ENCODE results near the gene FOXP1. TPM values are rescaled to one million over a fixed set of nuclear protein-coding genes. Genes with fewer than 3 reads are reported as not detected.

Gene FOXP1
- total RNA-seq, result 128 TPM

DNA sequence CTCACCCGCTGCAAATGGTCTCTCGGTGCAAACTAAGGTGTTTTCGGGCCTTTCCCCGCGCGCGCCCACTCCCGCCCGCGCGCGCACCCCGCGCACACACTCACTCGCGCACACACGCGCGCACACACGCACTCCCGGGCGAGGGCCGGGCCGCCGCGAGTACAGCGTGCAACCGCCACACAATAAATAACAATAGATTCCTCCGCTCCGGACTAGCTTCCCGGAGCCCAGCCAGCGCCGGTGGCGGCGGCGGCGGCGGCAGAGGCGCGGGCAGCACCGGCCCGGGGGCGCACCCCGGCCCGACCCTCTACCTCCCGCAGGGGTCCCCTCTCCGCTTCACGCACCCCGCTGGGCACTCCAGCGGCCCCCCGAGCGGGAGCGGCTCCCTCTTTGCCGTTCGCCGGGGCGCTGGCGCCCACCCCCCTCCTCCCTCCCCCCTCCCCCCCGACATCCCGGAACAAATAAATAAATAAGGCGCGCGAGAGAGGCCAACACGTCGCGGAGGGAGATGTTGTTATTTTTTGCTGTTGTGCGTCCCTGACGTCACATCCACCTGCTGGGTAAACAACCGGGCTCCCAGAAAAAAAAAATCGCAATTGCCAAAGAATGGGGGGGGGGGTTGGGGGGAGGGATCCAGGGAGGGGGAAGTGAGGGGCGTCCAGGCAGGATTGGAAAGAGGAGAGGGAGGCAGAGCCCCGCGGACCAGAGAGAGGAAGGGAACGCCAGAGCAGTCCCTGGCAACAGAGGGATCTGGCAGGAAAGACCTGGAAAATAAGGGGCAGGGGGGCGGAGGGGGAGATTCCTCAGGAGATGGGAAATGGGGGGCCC lies at the start of gene FOXP1:
Gene FOXP1, minus strand, starts transcription at position 163 of the 828 bp plus-strand sequence. CDS start 385,347 bp downstream, outside the sequence.
- peak within 1 kb of the TSS; percentile 78 to 84 for H3K4me3 ChIP-seq
- H3K27me3 ChIP-seq, result no peaks in the 10 kb centered on the region
- TF ChIP-seq POLR2A (IDR thresholded peaks at IDR 0.05), result no peak
- TF ChIP-seq POLR2AphosphoS5 (IDR thresholded peaks at IDR 0.05; ENCODE audit: insufficient read depth in 1 of 2, low read depth in 1 of 2), result peak in 1 of 2 donors; percentile 24
- peak within 1 kb of the TSS; percentile 98 for H3K27ac ChIP-seq
- H3K4me1 ChIP-seq, result peaks cover 22% of the 10 kb centered on the region
- no peak for DNase-seq (ENCODE audit: extremely low spot score in 2 of 2)
- H3K36me3 ChIP-seq, result no peaks in the 10 kb centered on the region
- no peaks in the 10 kb centered on the region for H3K9me3 ChIP-seq
- intact Hi-C loops (cut with DNase I), result loop anchor here (5.0 kb wide), 2 partner anchors 276 to 521 kb away; no protein-coding TSS in a partner anchor

DNA sequence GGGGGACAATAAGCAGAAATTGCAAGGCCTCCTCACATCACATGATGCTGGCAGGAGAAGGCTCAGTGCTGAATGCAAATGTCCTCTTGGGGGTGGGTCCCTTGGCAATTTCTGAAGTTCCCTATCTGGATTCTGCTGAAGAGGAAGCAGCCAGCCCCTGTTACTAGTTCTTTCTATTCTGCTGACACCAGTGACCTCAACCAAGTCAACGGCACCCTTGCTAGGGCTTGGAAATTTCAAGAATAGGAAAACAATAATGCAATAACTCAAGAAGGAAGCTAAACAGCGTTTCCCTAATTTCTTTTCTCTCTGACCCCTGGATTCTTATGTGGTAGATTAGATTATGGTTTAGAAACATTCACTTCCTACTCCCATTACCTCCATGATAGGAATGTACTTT lies 46.2 kb upstream of the FOXP1 start:
- H3K9me3 ChIP-seq, result no peaks in the 10 kb centered on the region
- no peaks in the 10 kb centered on the region for H3K36me3 ChIP-seq
- no peak overlapping the region for H3K4me3 ChIP-seq
- intact Hi-C loops (cut with DNase I), result no loop called here
- no peaks in the 10 kb centered on the region for H3K4me1 ChIP-seq
- TF ChIP-seq POLR2A (IDR thresholded peaks at IDR 0.05) (no peak), POLR2AphosphoS5 (IDR thresholded peaks at IDR 0.05; ENCODE audit: insufficient read depth in 1 of 2, low read depth in 1 of 2) (no peak)
- TF ChIP-seq, protein P1, sequence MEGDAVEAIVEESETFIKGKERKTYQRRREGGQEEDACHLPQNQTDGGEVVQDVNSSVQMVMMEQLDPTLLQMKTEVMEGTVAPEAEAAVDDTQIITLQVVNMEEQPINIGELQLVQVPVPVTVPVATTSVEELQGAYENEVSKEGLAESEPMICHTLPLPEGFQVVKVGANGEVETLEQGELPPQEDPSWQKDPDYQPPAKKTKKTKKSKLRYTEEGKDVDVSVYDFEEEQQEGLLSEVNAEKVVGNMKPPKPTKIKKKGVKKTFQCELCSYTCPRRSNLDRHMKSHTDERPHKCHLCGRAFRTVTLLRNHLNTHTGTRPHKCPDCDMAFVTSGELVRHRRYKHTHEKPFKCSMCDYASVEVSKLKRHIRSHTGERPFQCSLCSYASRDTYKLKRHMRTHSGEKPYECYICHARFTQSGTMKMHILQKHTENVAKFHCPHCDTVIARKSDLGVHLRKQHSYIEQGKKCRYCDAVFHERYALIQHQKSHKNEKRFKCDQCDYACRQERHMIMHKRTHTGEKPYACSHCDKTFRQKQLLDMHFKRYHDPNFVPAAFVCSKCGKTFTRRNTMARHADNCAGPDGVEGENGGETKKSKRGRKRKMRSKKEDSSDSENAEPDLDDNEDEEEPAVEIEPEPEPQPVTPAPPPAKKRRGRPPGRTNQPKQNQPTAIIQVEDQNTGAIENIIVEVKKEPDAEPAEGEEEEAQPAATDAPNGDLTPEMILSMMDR (IDR thresholded peaks at IDR 0.05), result no peak
- no peak for DNase-seq (ENCODE audit: extremely low spot score in 2 of 2)
- no peaks in the 10 kb centered on the region for H3K27me3 ChIP-seq
- no peak overlapping the region for H3K27ac ChIP-seq

DNA sequence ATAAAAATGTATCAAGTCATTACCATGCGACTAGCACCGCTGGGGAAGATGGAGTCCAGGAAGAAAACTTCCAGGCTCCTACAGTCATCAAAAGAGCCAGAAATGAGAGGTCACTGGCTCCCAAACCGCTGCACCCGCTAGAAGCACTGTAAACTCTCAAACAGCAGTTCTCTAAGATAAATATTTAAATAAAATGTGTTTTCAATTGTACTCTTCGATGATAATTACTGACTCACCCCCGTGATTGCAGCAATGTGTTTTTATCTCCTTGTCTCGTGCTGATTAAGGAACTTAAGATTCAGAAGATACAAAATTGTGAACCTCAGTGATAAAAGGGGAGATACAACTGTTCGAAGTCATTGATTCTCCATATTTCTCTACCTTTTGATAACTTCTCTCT lies 45.8 kb upstream of the FOXP1 start:
- no peak overlapping the region for H3K4me3 ChIP-seq
- H3K9me3 ChIP-seq, result no peaks in the 10 kb centered on the region
- no peaks in the 10 kb centered on the region for H3K27me3 ChIP-seq
- TF ChIP-seq POLR2A (IDR thresholded peaks at IDR 0.05), result no peak
- no peak for TF ChIP-seq POLR2AphosphoS5 (IDR thresholded peaks at IDR 0.05; ENCODE audit: insufficient read depth in 1 of 2, low read depth in 1 of 2)
- TF ChIP-seq, protein P1 (IDR thresholded peaks at IDR 0.05), result no peak
- no peaks in the 10 kb centered on the region for H3K36me3 ChIP-seq
- DNase-seq (ENCODE audit: extremely low spot score in 2 of 2), result no peak
- no peak overlapping the region for H3K27ac ChIP-seq
- no peaks in the 10 kb centered on the region for H3K4me1 ChIP-seq
- intact Hi-C loops (cut with DNase I), result no loop called here

DNA sequence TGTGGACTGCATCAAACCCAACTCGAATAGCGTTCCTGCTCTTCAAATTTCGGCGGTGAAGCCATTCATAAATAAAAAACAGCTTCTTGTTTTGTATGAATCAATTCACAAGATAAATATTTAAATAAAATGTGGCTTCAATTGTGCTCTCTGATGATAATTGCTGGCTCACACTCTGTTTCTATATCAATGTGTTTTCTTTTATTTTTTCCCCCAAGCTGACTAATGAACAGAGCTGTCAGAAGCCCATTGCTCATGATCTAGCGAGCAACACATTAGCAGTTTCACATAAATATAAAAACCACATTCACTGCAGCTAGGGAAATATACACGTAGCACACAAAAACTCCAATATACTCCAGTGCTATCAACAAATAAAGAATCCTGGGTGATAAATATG lies 45.0 kb upstream of the FOXP1 start:
- Histone ChIP-seq H3K27me3 (no peaks in the 10 kb centered on the region), H3K4me1 (no peaks in the 10 kb centered on the region), H3K9me3 (no peaks in the 10 kb centered on the region), H3K36me3 (no peaks in the 10 kb centered on the region), H3K27ac (no peak overlapping the region), H3K4me3 (no peak overlapping the region)
- intact Hi-C loops (cut with DNase I), result no loop called here
- DNase-seq (ENCODE audit: extremely low spot score in 2 of 2), result no peak
- TF ChIP-seq POLR2AphosphoS5 (IDR thresholded peaks at IDR 0.05; ENCODE audit: insufficient read depth in 1 of 2, low read depth in 1 of 2) (no peak), POLR2A (IDR thresholded peaks at IDR 0.05) (no peak)
- TF ChIP-seq, protein P1 (IDR thresholded peaks at IDR 0.05), result no peak

DNA sequence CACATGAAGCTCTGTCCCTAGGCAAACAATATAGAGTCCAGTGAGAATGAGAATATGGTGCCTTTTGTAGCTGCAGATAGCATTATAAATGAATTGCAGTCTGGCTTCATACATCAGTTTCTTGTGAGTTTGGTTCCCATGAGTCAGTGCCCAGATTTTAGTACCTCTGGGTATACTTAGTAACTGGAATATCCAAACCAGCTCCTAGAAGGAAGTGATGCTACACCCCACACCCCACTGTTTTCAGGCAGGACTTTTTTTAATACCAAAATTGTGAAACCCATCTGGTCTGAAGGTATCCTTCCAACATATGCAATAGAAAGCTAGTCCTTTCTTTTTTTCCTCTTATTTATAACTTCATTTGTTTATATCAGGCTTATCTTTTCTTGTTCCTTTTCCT lies 42.1 kb upstream of the FOXP1 start:
- Histone ChIP-seq H3K27me3 (no peaks in the 10 kb centered on the region), H3K4me1 (no peaks in the 10 kb centered on the region), H3K36me3 (no peaks in the 10 kb centered on the region), H3K9me3 (no peaks in the 10 kb centered on the region), H3K27ac (no peak overlapping the region), H3K4me3 (no peak overlapping the region)
- TF ChIP-seq, protein P1 (IDR thresholded peaks at IDR 0.05), result no peak
- TF ChIP-seq POLR2AphosphoS5 (IDR thresholded peaks at IDR 0.05; ENCODE audit: insufficient read depth in 1 of 2, low read depth in 1 of 2) (no peak), POLR2A (IDR thresholded peaks at IDR 0.05) (no peak)
- no peak for DNase-seq (ENCODE audit: extremely low spot score in 2 of 2)
- intact Hi-C loops (cut with DNase I), result no loop called here
